NAMALWA (cell line): ENCODE results near the gene DHRS7B.
A peak's percentile ranks its signal among the peaks of the same experiment; 100 is the strongest.
"Not testable (repeated sequence)": the region's sequence is repeated elsewhere in the genome, so short reads cannot be mapped to it uniquely, and the experiment has no call there.

Experiments
- DNase-seq: peaks from one replicate; pipeline ENCODE4 v3.0.0-alpha.2; 2015; ENCODE audit warnings: low spot score

Gene DHRS7B, protein sequence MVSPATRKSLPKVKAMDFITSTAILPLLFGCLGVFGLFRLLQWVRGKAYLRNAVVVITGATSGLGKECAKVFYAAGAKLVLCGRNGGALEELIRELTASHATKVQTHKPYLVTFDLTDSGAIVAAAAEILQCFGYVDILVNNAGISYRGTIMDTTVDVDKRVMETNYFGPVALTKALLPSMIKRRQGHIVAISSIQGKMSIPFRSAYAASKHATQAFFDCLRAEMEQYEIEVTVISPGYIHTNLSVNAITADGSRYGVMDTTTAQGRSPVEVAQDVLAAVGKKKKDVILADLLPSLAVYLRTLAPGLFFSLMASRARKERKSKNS

DNA sequence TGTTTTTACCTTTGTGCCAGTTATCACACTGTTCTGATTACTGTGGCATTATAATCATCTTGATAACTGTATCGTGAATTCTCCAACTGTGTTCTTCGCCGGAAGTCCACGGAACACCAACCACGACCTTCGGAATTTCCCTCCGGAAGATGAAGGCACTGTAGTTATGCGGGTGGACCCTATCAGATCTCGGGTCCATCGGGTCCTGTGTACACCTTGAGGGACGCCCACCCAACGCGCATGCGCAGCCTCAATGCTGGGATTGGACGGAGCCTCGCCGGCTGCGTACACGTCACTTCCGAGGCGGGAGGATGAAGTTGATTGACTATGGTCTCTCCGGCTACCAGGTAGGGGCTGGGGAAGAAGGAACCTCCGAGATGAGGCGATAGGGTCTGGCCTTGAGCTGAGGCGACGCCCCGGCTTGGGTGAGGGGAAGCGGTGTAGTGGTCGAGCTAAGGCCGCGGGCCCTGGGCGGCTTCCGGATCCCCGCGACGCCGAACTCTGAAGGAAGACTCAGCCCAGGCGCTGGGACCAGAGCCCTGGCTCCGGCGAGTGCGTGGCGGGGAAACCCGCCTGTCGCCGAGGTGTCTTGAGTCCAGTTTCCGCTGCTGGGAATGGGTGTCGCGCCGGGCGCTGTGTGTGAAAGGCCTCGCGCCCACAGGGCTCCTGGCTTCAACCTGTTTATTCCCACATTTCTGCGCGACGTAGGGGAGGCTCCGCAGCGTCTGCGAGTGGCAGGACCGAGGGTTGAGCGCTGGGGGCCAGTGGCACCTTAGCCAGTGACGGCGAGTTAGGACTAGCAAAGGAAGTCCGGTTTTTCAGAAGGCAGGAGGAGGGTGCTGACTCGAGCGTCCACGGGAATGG, at the start of gene DHRS7B:
Gene DHRS7B (plus strand): TSS at position 320 of the 864 bp plus-strand sequence. CDS start 8 bp downstream, at position 328.
- peak; percentile 93 for DNase-seq

DNA sequence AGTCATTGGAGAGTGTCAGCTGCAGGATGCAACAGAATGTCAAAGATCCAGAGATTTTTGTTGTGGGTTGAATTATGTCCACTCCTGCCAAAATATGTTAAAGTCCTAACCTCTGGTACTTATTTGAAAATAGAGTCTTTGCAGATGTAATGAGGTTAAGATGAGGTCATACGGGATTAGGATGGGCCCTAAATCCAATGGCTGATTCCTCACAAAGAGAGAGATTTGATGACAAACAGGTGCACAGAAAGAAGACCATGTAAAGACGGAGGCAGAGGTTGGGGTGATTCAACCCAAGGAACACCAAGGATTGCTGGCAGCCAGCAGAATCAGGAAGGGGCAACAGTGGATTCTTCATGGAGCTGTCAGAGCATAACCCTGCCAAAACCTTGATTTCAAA, 49.5 kb upstream of the DHRS7B start:
- no peak for DNase-seq

DNA sequence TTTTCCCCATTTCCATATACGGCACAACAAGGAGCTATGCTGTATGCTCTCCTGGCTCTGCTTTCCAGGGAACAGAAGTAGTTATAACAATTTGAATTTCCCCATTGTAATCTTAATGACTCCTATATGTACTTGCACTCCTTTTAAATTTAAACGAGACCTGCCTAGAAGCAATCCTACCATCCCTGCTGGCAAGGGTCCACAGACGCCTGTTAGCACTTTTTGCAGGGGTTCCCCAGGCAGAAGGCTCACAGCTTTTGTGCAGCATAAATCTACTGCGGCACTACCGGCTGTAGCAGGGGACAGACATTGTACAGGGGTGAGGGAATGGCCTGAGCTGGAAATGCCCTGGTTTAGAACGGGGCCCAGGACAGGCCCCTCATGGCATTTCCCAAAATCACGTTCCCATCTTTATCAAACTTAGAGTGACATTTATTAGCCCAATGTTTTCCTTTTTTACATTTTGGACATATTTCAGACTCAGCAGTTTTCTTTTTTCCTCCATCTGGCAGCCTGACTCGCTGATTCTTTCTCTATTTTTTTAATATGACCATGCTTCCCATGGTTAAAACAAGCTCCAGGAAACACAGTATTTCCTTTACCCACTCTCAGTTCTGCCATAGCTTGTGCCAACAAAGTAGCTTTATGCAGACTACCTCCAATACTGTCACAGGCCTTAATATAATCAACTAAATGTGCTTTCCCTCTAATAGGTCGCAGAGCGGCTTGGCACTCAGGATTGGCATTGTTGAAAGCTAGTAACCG, 48.6 kb upstream of the DHRS7B start:
- DNase-seq = no peak

DNA sequence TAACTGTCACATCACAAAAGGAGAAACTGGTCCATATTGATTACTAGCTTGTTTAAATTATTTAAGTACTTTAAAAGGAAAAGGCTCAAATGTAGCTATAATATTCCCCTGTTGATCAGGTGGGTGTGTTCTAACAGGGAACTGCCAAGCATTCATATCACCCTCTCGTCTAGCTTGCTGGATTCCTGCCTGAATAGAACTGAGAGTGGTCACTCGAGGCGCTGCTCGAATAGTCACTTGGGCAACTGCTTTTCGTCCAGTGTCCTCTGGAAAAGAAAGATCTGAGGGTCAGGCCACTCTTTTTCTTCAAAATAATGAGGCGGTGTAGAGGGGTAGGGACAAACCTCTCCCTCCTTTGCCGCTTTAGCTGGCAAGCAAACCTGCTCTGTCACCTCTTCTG, 47.6 kb upstream of the DHRS7B start:
- DNase-seq = no peak

DNA sequence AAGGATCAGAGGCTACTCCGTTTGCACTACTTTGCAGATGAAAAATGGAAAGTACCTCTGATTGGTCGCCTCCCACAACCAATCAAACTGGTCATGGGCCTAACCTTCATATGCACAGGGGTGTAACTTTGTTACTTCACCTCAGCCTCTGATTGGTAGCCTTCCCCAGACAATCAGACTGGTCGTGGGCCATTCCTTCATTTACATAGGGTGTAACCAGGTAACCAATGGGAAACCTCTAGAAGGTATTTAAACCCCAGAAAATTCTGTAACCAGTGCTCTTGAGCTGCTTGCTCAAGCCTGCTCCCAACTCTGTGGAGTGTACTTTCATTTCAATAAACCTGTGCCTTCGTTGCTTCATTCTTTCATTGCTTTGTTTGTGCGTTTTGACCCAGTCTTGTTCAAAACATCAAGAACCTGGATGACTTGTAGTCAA, 44.7 kb upstream of the DHRS7B start:
- peak; percentile 43 for DNase-seq

DNA sequence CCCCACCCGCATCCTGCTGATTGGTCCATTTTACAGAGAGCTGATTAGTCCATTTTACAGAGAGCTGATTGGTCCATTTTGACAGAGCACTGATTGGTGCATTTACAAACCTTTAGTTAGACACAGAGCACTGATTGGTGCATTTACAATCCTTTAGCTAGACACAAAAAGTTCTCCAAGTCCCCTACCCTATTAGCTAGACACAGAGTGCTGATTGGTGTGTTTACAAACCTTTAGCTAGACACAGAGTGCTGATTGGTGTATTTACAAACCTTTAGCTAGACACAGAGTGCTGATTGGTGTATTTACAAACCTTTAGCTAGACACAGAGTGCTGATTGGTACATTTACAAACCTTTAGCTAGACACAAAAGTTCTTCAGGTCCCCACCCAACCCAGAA, 41.5 kb upstream of the DHRS7B start:
- DNase-seq = not testable (repeated sequence)

DNA sequence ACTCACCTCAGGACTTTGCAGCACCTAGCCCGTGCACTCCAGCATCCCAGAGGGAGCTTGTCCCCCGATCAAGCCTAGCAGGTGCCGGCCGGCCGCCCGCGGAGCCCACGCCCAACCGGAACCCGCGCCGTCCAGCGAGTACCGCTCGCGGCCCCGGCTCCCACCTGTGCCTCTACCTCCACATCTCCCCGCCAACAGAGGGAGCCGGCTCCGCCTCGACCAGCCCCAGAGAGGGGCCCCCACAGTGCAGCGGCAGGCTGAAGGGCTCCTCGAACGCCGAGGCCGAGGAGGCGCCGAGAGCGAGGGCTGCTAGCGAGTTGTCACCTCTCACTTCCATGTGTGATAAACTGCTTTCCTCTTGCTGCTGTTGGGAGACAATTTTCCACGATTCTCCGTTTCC, 41.1 kb upstream of the DHRS7B start:
- DNase-seq = no peak

DNA sequence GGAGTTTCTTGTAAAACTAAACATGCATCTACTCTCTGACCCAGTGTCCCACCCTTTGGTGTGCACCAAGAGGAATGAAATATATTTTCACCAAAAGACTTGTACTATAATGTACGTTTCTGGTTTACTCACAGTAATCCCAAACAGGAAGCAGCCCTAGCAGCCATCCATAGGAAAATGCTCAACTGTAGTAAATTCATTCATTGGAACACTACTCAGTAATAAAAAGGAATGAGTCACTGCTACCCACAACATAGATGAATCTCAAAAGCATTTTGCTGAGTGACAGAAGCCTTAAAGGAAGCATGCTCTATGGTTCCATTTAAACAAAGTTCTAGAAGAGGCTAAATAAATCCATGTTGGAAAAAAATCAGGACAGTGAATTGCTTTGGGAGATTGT, 37.6 kb upstream of the DHRS7B start:
- no peak for DNase-seq

DNA sequence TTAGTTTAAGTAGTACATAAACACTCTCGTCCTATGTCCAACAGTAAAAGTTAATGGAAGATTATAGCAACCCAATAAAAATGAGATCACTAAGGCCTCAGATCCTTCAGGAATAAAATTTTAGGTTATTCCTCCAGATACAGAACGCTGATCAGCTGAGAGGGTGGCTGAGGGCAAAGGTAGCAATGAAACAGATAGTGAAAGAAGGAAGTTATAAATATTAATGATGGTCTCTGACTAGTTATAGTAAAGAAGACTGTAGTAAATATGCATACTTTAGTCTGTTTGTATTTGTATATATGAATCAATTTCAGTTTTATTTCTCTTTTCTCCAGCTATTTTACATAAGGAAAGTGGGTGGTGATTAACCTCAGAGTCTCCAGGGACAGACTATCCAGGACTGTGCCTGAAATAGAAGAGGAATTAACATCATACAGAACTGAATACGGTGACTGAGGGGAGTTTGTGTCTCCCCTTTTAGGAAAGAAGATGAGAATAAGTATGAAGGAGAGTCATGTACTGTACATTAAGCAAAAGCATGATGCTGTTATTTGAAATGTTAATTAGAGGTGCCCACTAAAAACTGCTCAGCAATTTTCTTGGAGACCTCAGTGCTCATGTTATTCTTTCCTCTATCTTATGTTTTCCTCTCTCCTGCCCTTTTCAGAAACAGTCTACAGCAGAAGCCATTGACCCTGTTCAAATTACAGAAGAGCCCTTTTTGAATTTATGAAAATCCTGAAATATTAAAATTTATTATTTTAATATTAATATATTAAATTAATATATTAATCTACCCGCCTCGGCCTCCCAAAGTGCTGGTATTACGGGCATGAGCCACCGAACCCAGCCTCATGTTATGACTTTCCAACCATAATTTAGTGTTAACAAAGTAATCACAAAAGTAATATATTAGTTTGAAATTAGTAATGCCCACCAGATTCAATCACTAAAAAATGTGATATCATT, 36.5 kb upstream of the DHRS7B start:
- no peak for DNase-seq

DNA sequence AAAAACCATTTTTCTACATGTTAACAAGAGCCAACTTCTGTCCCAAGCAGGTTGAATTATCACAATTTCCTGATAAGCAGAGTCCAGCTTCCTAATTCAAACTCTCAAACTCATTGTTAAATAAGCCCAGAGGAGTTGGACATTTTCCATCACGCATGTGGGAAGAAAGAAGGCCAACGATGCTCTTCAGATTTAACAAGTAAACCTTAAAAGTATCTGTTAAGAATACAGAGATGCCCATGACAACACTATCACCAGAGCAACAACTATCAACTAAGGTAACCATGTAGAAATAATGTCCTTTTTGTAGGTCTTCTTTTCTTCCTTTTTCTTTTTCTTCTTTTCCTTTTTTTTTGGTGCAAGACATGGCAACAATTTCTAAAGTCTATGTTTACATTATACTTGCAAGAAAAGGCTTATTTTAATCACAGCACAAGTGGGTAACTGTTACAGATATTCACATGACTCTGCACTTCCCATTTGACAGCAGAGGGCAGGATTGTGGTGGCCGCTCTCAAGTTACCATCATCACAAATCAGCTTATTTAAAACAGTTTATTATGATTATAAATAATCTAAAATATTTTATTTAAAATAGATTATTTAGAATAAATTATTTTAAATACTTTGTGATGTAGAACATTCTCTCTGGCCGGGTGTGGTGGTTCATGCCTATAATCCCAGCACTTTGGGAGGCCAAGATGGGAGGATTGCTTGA, 35.7 kb upstream of the DHRS7B start:
- DNase-seq = no peak

DNA sequence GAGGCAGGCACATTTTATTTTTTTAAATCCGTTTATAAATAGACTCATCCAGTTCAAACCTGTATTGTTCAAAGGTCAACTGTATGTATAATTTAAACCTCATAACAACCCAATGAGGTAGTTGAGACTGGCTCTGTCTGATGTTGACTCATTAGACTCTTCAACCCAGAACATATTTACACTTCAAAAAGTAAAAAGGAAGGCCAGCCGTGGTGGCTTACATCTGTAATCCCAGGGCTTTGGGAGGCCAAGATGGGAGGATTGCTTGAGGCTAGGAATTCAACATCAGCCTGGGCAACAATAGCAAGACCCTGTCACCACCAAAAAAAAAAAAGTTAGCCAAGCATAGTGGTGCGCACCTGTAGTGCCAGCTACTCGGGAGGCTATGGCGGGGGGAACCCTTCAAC, 32.5 kb upstream of the DHRS7B start:
- DNase-seq = no peak

DNA sequence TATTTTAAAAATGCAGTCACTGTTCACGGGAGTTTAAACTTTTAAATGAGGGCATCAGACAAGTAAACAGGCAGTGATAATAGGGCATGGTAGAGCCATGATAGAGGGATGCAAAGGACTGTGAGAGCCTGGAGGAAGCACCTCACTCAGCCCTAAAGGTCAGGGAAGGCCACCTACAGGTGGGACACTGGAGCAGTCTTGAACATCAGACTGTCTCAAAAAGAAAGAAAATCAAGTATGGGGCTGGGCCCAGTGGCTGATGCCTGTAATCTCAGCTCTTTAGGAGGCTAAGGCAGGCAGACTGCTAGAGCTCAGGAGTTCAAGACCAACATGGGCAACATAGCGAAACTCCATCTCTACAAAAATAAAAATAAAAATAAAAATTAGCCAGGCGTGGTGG, 31.0 kb upstream of the DHRS7B start:
- peak; percentile 11 for DNase-seq

DNA sequence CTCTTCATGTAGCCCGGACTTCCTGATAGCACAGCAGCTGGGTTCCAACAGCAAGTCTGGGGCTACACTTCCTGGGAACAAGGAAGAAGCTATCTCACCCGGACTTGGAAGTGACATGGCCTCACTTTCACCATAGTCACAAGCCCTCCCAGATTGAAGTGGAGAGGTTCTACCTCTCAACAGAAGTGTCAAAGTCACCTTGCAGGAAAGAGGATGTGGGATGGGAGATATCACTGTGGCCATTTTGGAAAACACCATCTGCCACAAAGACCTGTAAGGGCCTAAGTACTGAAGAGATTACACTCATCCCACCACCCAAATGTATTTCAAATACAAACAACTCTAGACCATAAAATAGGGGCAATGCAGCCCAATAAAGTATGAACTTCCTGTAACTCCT, 29.9 kb upstream of the DHRS7B start:
- DNase-seq = no peak

DNA sequence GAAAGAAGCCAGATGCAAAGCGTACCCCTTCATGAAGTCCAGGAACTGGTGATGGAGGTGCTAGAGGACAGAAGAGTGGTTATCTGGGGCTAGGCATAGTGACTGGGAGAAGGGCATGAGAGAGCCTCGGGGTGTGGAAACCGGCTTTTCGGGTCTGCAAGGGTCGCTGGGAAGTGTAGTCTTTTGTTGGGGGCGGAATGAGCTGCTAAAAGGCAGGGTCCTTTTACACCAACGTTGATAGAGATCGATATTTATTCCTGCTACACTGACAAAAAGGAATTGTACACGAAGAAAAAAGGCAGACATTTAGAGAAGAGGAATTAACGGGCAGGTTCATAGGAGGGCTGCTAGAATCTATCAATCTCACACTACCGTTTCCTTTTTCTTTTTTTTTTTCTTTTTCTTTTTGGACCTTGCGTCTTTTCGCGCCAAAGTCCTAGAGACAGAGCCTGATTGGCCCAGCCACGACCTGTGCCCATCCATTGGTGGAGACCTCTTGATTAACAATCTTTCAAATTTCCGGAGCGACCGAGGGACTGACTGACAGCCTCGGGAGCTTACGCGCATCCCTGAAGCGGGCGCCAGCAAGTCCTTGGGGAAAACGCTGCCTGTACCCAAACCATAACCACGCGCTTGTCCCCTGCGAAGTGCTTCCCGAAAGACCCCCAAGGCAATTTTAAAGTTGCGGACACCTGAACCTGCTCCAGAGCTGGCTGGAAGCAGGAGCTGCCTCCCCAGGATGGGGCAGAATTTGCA, 27.7 kb upstream of the DHRS7B start:
- DNase-seq = peak; percentile 90

DNA sequence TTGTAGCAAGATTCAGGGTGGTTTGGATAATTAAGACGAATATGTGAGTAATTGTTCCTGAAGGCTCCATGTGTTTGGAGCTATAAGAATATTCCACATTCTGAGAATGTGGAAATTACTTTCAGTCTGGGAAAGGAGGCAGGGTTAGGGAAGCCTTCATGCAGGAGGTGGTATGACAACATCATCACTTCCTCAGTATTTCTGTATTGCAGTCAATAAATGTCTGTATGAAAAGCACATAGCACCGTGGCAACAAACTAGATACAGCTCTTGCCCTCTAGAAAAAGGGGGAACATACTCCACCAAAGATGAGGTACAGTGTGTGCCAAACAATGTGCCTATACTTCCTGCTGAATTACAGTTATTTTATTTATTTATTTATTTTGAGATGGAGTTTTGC, 26.1 kb upstream of the DHRS7B start:
- no peak for DNase-seq

DNA sequence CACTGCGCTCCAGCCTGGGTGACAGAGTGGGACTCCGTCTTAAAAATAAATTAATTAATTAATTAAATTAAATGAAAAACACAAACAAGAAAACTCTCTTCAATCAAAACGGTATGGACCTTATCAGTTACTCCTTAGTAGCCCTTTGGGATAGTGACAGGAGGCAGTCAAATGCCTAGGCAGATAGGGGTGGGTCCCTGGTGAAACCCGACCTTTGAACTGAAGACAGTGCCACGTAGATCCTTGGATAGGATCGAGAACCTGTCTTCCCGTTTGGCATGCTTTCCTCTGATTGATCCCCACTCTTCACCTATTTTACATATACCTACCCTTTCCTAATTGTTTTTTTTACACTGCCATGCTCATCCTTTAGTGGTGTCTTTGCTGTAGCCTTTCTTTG, 22.2 kb upstream of the DHRS7B start:
- DNase-seq = no peak

DNA sequence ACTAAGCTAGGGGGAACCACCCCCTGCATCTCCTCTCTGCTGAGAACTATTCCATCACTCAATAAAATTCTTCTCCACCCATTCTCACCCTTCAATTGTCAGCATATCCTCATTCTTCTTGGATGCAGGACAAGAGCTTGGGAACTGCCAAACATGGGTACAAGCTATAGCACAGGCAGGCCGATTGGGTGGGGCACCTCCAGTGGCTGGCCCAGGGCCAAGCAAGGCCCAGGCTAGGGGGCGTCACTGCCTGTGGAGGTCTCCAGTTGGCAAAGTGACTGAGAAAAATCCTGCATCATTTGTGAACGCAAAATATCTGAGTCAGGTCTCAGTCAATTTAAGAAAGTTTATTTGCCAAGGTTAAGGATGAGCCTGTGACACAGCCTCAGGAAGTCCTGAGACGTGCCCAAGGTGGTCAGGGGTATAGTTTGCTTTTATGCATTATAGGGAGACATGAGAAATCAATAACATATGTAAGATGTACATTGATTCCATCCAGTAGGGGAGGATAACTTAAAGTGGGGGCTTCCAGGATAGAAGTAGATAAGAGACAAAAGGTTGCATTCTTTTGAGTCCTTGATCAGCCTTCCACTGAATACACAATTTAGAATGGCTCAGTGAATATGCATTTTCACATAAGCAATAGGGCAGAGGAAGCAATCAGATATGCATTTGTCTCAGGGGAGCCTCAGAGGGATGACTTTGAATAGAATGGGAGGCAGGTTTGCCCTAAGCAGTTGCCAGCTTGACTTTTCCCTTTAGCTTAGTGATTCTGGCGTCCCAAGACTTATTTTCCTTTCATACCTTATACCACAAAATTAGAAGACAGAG, 21.5 kb upstream of the DHRS7B start:
- no peak for DNase-seq

DNA sequence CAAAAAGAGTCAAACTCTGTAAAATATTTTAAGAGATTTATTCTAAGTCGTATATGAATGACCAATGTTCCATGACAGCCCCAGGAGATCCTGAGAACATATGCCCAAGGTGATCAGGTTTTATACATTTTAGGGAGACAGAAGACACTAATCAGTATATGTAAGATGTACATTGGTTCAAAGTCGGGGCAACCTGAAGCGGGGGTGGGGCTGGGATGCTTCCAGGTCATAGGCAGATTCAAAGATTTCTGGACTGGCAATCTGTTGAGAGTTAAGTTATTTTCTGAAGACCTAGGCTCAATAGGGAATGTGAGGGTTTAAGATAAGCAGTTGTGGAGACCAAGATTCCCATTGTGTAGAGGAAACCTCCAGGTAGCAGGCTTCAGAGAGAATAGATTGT, 20.4 kb upstream of the DHRS7B start:
- DNase-seq = no peak

DNA sequence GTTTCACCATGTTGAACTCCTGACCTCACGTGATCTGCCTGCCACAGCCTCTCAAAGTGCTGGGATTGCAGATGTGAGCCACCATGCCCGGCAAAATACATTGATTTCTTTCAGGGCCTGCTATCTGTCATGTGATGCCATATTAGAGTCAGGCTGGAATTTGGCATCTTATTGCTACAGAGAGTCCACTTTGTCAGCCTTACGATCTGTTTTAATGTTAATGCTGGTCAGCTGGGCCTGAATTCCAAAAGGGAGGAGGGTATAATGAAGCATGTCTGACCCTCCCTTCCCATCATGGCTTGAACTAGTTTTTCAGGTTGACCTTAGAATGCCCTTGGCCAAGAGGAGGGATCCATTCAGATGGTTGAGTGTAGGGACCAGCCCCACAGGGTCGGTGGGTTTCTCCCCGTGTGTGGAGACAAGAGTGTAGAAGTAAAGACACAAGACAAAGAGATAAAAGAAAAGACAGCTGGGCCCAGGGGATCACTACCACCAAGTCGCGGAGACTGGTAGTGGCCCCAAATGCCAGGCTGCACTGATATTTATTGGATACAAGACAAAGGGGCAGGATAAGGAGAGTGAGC, 19.6 kb upstream of the DHRS7B start:
- DNase-seq = not testable (repeated sequence)
